AG10803 (cell line): ENCODE measurements around the gene LRRC14B.

ENCODE experiments used
- DNase-seq: peaks from one replicate; pipeline ENCODE4 v3.0.0; 2010; ENCODE audit warnings: low read depth
- H3K4me3 ChIP-seq: 2 replicates; pipeline ENCODE4 v1.5.1; 2011; ENCODE audit warnings: mild to moderate bottlenecking, low read length, control low read depth
- TF ChIP-seq, protein P1 (sequence below): conservative IDR thresholded peaks from 2 replicates; pipeline ENCODE4 v1.5.1; 2011; ENCODE audit warnings: mild to moderate bottlenecking, low read length, control low read depth, inconsistent platforms

Gene LRRC14B

DNA sequence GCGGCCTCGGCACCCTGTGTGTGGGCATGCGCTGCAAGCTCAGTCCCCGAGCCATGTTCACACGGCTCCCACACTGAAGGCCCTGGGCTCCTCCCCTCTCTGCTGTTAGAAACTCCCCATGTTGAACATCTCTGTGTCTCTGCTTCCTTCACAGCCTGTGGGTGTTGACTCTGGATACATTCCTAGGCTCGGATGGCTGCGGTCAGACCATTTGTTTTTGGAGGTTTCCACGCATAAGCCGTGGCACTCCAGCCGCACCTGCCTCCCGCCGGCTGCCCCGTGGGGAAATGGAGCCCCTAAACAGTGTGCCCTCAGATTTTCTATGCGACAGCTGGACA, 31.2 kb upstream of the LRRC14B start:
- H3K4me3 ChIP-seq = no peak overlapping the region
- TF ChIP-seq, protein P1, sequence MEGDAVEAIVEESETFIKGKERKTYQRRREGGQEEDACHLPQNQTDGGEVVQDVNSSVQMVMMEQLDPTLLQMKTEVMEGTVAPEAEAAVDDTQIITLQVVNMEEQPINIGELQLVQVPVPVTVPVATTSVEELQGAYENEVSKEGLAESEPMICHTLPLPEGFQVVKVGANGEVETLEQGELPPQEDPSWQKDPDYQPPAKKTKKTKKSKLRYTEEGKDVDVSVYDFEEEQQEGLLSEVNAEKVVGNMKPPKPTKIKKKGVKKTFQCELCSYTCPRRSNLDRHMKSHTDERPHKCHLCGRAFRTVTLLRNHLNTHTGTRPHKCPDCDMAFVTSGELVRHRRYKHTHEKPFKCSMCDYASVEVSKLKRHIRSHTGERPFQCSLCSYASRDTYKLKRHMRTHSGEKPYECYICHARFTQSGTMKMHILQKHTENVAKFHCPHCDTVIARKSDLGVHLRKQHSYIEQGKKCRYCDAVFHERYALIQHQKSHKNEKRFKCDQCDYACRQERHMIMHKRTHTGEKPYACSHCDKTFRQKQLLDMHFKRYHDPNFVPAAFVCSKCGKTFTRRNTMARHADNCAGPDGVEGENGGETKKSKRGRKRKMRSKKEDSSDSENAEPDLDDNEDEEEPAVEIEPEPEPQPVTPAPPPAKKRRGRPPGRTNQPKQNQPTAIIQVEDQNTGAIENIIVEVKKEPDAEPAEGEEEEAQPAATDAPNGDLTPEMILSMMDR = no peak
- no peak for DNase-seq

DNA sequence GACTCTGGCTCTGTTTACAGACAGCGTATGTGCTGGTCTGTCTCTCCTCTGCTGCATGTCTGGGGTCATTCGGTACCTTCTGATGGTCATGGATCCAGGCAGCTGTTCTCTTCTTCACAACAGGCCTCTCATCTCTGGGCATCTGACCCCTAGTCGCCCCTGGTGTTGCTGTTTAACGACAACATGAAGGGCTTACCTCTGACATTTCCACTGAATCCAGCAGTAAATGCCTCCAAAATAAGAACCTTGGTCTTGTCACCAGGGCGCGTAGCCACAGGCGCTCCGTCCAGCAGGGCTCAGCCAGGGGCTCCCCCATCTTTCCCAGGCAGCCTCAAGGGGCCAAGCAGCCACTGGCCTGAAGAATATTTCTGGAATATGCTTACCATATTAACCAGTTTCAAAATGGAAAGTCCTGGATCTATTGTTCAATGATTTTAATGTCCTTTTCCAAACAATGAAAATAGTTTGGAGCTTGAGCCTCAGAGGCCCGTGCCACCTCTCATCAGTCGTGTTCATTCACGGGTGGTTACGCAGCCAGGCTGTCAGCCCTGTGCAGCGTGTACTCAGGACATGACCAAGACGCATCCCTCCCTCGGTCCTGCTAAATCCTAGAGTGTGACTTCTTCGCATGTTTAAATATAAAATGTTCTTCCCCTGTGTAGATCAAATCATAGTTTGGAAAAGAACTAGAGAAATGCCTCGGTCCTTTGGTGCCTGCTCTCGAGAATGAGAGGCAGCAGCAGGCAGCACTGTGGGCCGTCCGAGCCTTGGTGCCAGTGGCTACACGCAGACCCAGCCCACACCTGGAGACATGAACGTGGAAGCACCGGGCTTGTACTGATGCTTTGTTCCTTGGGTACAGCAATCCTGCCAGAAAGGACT, 30.1 kb upstream of the LRRC14B start:
- no peak for DNase-seq
- TF ChIP-seq, protein P1 = no peak
- no peak overlapping the region for H3K4me3 ChIP-seq

DNA sequence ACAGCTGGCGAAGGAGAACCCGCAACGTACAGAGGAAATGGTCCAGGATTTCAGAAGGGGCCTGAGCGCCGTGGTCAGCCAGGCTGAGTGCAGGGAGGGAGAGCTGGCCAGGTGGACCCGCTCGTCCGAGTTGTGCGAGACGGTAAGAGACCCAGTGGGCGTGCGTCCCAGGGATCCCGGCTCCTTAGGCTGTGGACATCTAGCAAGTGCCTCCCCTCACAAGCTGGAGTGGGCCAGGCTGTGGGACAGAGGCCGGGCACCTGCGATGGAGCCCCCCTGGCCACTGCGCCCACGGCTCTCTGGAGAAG, 29.5 kb upstream of the LRRC14B start:
- TF ChIP-seq, protein P1 = no peak
- DNase-seq = no peak
- no peak overlapping the region for H3K4me3 ChIP-seq

DNA sequence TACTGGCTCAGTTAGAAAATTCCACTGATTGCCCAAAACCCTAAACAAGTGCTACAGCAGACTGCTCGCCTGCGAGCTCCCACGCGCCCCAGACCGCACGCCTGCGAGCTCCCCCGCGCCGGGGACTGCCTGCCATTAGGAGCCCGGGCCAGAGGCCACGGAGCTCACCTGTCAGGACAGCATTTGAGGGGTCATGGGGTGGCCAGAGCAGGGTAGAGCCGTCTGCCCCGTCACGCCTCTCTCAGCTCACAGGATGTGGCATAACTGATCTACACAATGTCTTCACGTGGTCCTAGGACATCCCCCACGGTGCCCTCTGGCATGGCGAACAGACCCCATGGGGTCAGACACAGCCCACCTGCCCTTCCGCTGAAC, 29.1 kb upstream of the LRRC14B start:
- DNase-seq = no peak
- no peak overlapping the region for H3K4me3 ChIP-seq
- TF ChIP-seq, protein P1 = no peak

DNA sequence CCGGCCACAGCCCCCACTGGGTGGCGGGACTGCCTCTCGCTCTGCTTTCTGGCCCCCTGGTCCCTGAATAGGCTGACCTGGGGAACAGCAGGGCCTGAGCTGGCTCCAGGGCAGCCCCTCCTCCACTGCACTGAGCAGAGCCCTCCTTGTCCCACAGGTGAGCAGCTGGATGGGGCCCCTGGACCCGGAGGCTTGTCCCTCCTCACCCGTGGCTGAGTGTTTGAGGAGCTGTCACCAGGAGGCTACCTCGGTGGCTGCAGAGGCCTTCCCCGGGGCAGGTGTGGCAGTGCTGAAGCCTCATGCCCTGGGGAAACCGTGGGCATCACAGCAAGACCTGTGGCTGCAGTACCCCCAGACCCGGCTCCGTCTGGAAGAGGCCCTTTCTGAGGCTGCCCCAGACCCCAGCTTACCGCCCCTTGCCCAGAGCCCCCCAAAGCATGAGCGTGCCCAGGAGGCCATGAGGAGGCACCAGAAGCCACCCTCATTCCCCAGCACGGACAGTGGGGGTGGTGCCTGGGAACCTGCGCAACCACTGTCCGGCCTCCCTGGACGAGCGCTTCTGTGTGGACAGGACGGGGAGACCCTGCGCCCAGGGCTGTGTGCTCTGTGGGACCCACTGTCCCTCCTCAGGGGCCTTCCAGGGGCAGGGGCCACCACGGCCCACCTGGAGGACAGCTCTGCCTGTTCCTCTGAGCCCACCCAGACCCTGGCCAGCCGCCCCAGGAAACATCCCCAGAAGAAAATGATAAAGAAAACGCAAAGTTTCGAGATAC, 28.5 kb upstream of the LRRC14B start:
- TF ChIP-seq, protein P1 = no peak
- no peak for DNase-seq
- no peak overlapping the region for H3K4me3 ChIP-seq

DNA sequence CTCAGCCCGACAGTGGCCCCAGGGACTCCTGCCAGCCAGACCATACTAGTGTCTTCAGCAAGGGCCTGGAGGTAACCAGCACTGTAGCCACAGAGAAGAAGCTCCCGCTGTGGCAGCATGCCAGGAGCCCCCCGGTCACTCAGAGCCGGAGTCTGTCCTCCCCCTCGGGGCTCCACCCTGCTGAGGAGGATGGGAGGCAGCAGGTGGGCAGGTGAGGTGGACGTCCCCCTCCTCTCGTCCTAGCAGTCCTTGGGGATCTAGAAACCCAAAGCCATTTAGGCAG, 28.0 kb upstream of the LRRC14B start:
- no peak for DNase-seq
- TF ChIP-seq, protein P1 = no peak

DNA sequence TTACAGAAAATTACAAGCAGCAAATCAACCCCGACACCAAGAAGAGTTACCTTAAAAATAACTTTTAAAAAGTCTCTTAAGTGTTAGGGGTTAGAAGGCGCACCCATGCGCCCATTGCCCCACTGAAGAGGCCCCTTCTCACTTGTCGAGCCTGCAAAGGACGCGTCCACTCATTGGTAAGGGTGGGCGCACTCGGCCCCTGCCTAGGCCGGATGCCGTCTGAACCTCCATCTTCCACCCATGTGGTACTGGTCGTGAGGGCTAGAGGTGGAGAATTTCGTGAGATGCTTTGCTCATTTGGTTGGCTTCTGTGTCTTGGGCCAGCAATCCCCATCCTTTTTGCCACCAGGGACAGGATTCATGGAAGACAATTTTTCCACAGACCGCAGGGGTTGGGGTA, 27.5 kb upstream of the LRRC14B start:
- H3K4me3 ChIP-seq = no peak overlapping the region
- DNase-seq = no peak
- TF ChIP-seq, protein P1 = no peak

More for the DNA sequence above, 28.0 kb upstream of the LRRC14B start:
- H3K4me3 ChIP-seq = no peak overlapping the region
